SH-SY5Y (cell line): Measurements from ENCODE around the gene C2orf80.

Experiments
- GATA2 ChIP-seq: IDR thresholded peaks from 2 replicates; pipeline ENCODE4 v1.6.1; 2011; ENCODE audit warnings: mild to moderate bottlenecking, low read depth, low read length
- GATA3 ChIP-seq: IDR thresholded peaks from 2 replicates; pipeline ENCODE4 v1.6.1; 2011; ENCODE audit warnings: low read depth, mild to moderate bottlenecking, low read length, moderate library complexity

DNA sequence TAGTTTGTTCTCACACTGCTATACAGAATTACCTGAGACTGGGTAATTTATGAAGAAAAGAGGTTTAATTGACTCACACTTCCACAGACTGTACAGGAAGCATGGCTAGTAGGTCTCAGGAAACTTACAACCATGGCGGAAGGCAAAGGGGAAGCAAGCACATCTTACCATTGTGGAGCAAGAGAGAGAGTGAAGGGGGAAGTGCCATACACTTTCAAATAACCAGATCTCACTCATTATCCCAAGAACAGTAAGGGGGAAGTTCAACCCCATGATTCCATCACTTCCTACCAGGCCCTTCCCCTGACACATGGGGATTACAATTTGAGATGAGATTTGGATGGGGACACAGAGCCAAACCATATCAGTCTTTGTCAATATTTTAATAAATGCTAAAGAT lies 38.9 kb downstream of the C2orf80 start:
- no peak for TF ChIP-seq GATA2
- no peak for TF ChIP-seq GATA3
